Osteocyte (in vitro differentiated cells): Measurements from ENCODE around the gene EPHA1. TPM values are rescaled to one million over a fixed set of nuclear protein-coding genes. Genes with fewer than 3 reads are reported as not detected.

ENCODE experiments used
- DNase-seq: peaks from one replicate; pipeline ENCODE4 v3.0.0; 2021; ENCODE audit warnings: mixed read lengths; ENCODE audit not compliant: unreplicated experiment; ENCODE audit errors: extremely low spot score
- H3K27ac Mint-ChIP-seq: one replicate; pipeline ENCODE4 v1.8.0; 2021; ENCODE audit warnings: mild to moderate bottlenecking, mixed read lengths; ENCODE audit not compliant: unreplicated experiment
- H3K27me3 Mint-ChIP-seq: one replicate; pipeline ENCODE4 v1.8.0; 2021; ENCODE audit warnings: mixed read lengths; ENCODE audit not compliant: unreplicated experiment
- H3K36me3 Mint-ChIP-seq: one replicate; pipeline ENCODE4 v1.8.0; 2021; ENCODE audit warnings: mixed read lengths; ENCODE audit not compliant: unreplicated experiment
- H3K4me1 Mint-ChIP-seq: one replicate; pipeline ENCODE4 v1.8.0; 2021; ENCODE audit warnings: mixed read lengths; ENCODE audit not compliant: unreplicated experiment
- H3K4me3 Mint-ChIP-seq: one replicate; pipeline ENCODE4 v1.8.0; 2021; ENCODE audit warnings: mild to moderate bottlenecking, moderate library complexity, mixed read lengths; ENCODE audit not compliant: unreplicated experiment
- H3K9me3 Mint-ChIP-seq: one replicate; pipeline ENCODE4 v1.8.0; 2021; ENCODE audit warnings: mixed read lengths; ENCODE audit not compliant: unreplicated experiment
- CTCF ChIP-seq: fragments of 200-600 bp; sonication (generic); IDR thresholded peaks from 2 replicates; pipeline ENCODE4 v1.5.0; 2021; ENCODE audit warnings: antibody characterized with exemption, mild to moderate bottlenecking, moderate library complexity
- total RNA-seq: library from RNA; stranded (reverse); gene quantifications from 2 replicates; pipeline ENCODE4 v1.2.1, GENCODE V29; 2021

Gene EPHA1
- total RNA-seq, 1 donor from 2014 or later, result not detected

- Mint-ChIP-seq H3K4me1 (no peaks in the 10 kb centered on the region), H3K4me3 (no peak overlapping the region), H3K36me3 (no peaks in the 10 kb centered on the region), H3K27me3 (peaks cover 17% of the 10 kb centered on the region), H3K27ac (no peak overlapping the region), H3K9me3 (no peaks in the 10 kb centered on the region)
- DNase-seq, result no peak
- TF ChIP-seq CTCF, result no peak
Measured at GRCh38 chr7:143398616-143399015, 10.0 kb downstream of the EPHA1 start.

- H3K36me3 Mint-ChIP-seq, result peaks cover 2% of the 10 kb centered on the region
- H3K4me1 Mint-ChIP-seq, result peaks cover 2% of the 10 kb centered on the region
- peaks cover 17% of the 10 kb centered on the region for H3K27me3 Mint-ChIP-seq
- H3K27ac Mint-ChIP-seq, result no peak overlapping the region
- no peak for DNase-seq
- no peak for TF ChIP-seq CTCF
- no peaks in the 10 kb centered on the region for H3K9me3 Mint-ChIP-seq
- no peak overlapping the region for H3K4me3 Mint-ChIP-seq
Measured at GRCh38 chr7:143397710-143398530, 10.7 kb downstream of the EPHA1 start.

- no peak for TF ChIP-seq CTCF
- no peak for DNase-seq
- H3K27me3 Mint-ChIP-seq, result peaks cover 13% of the 10 kb centered on the region
- H3K4me1 Mint-ChIP-seq, result peaks cover 11% of the 10 kb centered on the region
- no peaks in the 10 kb centered on the region for H3K9me3 Mint-ChIP-seq
- peaks cover 7% of the 10 kb centered on the region for H3K36me3 Mint-ChIP-seq
- no peak overlapping the region for H3K27ac Mint-ChIP-seq
- no peak overlapping the region for H3K4me3 Mint-ChIP-seq
Measured at GRCh38 chr7:143396625-143397556, 11.8 kb downstream of the EPHA1 start.

GRCh38 chr7:143396182-143396581, 12.5 kb downstream of the EPHA1 start:
- DNase-seq, result no peak
- H3K36me3 Mint-ChIP-seq, result peaks cover 7% of the 10 kb centered on the region
- peaks cover 17% of the 10 kb centered on the region for H3K4me1 Mint-ChIP-seq
- H3K9me3 Mint-ChIP-seq, result no peaks in the 10 kb centered on the region
- no peak overlapping the region for H3K27ac Mint-ChIP-seq
- TF ChIP-seq CTCF, result no peak
- peaks cover 6% of the 10 kb centered on the region for H3K27me3 Mint-ChIP-seq
- H3K4me3 Mint-ChIP-seq, result no peak overlapping the region
